Sigmoid colon (tissue), 7 donors: Measurements from ENCODE around the gene EPSTI1. TPM values are rescaled to one million over a fixed set of nuclear protein-coding genes. Genes with fewer than 3 reads are reported as not detected.

Experiments used
- DNase-seq: peaks from one replicate; pipeline ENCODE4 v3.0.0-alpha.2; 2019
- H3K27ac ChIP-seq, 4 donors: fragments of 200-600 bp; sonication (generic); one replicate each; pipeline ENCODE4 v1.5.1; 2016 to 2019; ENCODE audit warnings: mild to moderate bottlenecking in 1 of 4
- H3K27me3 ChIP-seq, 3 donors: fragments of 200-600 bp; sonication (generic); one replicate each; pipeline ENCODE4 v1.5.1; 2019; ENCODE audit warnings: mild to moderate bottlenecking in 1 of 3
- H3K36me3 ChIP-seq, 4 donors: fragments of 200-600 bp; sonication (generic); one replicate each; pipeline ENCODE4 v1.5.1; 2016 to 2019
- H3K4me1 ChIP-seq, 4 donors: fragments of 200-600 bp; sonication (generic); one replicate each; pipeline ENCODE4 v1.5.1; 2017 to 2019
- H3K4me3 ChIP-seq, 4 donors: fragments of 200-600 bp; sonication (generic); one replicate each; pipeline ENCODE4 v1.5.1; 2017 to 2019; ENCODE audit warnings: mild to moderate bottlenecking in 2 of 4, moderate library complexity in 1 of 4
- H3K9me3 ChIP-seq, 4 donors: fragments of 200-600 bp in 3 of 4; sonication (generic) in 3 of 4; one replicate each; pipeline versions ENCODE4 v1.5.1 to v1.6.1; 2013 to 2019
- CTCF ChIP-seq, 4 experiments: fragments of 450-650 bp in 3 of 4; fragments of 200-600 bp in 1 of 4; IDR thresholded peaks; one replicate each; pipeline ENCODE4 v1.5.1; 2016 to 2019; ENCODE audit warnings: antibody characterized with exemption in 4 of 4, mild to moderate bottlenecking in 3 of 4, moderate library complexity in 2 of 4
- EP300 ChIP-seq, 4 donors: sonication (generic); formaldehyde crosslinking; IDR thresholded peaks; one replicate each; pipeline ENCODE4 v1.6.1; 2017; ENCODE audit warnings: antibody characterized with exemption in 4 of 4
- POLR2A ChIP-seq, 2 donors: fragments of 450-650 bp; IDR thresholded peaks; one replicate each; pipeline ENCODE4 v1.6.1; 2016; ENCODE audit warnings: antibody characterized with exemption in 2 of 2, mild to moderate bottlenecking in 2 of 2, moderate library complexity in 2 of 2
- POLR2AphosphoS5 ChIP-seq, 4 donors: sonication (generic); formaldehyde crosslinking; IDR thresholded peaks; one replicate each; pipeline ENCODE4 v1.6.1; 2017; ENCODE audit warnings: antibody characterized with exemption in 4 of 4
- WGBS, 2 donors: extraction: QIAGEN DNeasy Blood & Tissue Kit; methylation state at CpG; one replicate each; pipeline ENCODE4 v1.1.7; 2013; 5-methylcytosine and 5-hydroxymethylcytosine counted together
- intact Hi-C: fragments of 100-400 bp; cut with DNase I; formaldehyde crosslinking; loops from one replicate; pipeline ENCODE4 v1.15.1; 2023
- polyA plus RNA-seq, 3 donors: library from polyadenylated mRNA; stranded (reverse); fragments of 200-250 nt; gene quantifications; one replicate each; pipeline ENCODE4 v1.2.3, GENCODE V29; 2013
- total RNA-seq, 4 donors: library from RNA; depleted of rRNA; stranded (reverse); fragments of >200 nt; gene quantifications; one replicate each; pipeline ENCODE4 v1.1.0, GENCODE V29; 2016
- donor health status: healthy with polysubstance abuse.
- donor health status: Bipolar disorder and iron deficiency.
- donor health status: healthy.

EPSTI1 gene
- total and polyA plus RNA-seq, 7 donors, result 3.0 to 27.8 (median 6.6) TPM

- H3K9me3 ChIP-seq, result no peaks in the 10 kb centered on the region
- no peaks in the 10 kb centered on the region for H3K4me1 ChIP-seq
- WGBS, 2 donors, result 75 to 82% methylated on average over 7 of the region's 7 CpGs
- H3K27ac ChIP-seq, result no peak overlapping the region
- no peak overlapping the region for H3K4me3 ChIP-seq
- no peaks in the 10 kb centered on the region for H3K27me3 ChIP-seq
- no peak for DNase-seq
- TF ChIP-seq POLR2A (IDR thresholded peaks at IDR 0.05) (no peak), CTCF (IDR thresholded peaks at IDR 0.05) (no peak), POLR2AphosphoS5 (IDR thresholded peaks at IDR 0.05) (no peak), EP300 (IDR thresholded peaks at IDR 0.05) (no peak)
- H3K36me3 ChIP-seq, result no peaks in the 10 kb centered on the region
- intact Hi-C loops, result no loop called here
Observed at GRCh38 chr13:42855410-42855809, 136.6 kb downstream of the EPSTI1 start.

DNA sequence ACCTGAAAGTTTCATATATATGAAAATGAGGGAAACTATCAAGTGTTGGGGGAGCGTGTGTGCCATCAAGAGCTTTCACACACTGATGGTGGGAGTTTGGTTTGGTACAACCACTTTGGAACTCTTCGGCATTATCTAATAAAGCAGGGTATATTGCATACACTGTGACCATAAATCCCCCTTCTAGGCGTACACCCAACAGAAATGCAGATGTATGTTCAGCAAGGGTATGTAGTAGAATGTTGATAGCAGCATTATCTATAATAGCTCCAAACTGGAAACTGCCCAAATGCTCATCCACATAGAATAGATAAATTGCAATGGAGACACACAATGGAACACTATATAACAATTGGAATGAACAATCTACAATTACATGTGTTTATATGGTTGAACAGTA is 139.9 kb downstream of the EPSTI1 start:
- WGBS, 2 donors, result 93 to 94% methylated on average over 3 of the region's 3 CpGs

DNA sequence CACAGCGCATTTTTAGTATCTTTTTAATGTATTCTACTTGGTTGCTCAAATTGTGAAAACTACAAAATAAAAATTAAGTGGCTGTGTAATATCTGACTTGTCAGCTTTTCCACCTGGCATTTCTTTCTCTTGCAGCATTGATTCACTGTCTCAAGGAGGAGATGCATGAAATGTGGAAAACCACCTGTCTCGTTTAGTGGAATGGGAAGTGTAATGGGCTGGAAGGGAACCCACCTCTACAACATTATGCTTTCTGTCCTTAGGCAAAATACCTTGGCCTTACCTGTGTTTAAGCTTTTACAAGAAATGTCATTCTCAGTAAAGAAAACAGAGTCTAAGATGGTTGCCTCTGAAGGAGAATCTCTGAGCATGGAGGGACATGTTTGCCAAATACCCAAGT is 142.8 kb downstream of the EPSTI1 start:
- Histone ChIP-seq H3K4me1 (no peaks in the 10 kb centered on the region), H3K4me3 (no peak overlapping the region), H3K27ac (no peak overlapping the region), H3K36me3 (no peaks in the 10 kb centered on the region), H3K9me3 (no peaks in the 10 kb centered on the region), H3K27me3 (no peaks in the 10 kb centered on the region)
- no peak for TF ChIP-seq POLR2AphosphoS5 (IDR thresholded peaks at IDR 0.05)
- no peak for TF ChIP-seq CTCF (IDR thresholded peaks at IDR 0.05)
- TF ChIP-seq POLR2A (IDR thresholded peaks at IDR 0.05), result no peak
- no peak for TF ChIP-seq EP300 (IDR thresholded peaks at IDR 0.05)
- intact Hi-C loops, result no loop called here
- no peak for DNase-seq
- whole genome bisulfite sequencing, 2 donors, result 87 to 89% methylated on average over 2 of the region's 2 CpGs

More for the DNA sequence above, 139.9 kb downstream of the EPSTI1 start:
- no peak overlapping the region for H3K27ac ChIP-seq
- no peaks in the 10 kb centered on the region for H3K36me3 ChIP-seq
- no peak for TF ChIP-seq POLR2AphosphoS5 (IDR thresholded peaks at IDR 0.05)
- intact Hi-C loops, result no loop called here
- H3K4me3 ChIP-seq, result no peak overlapping the region
- H3K4me1 ChIP-seq, result no peaks in the 10 kb centered on the region
- H3K9me3 ChIP-seq, result no peaks in the 10 kb centered on the region
- DNase-seq, result no peak
- H3K27me3 ChIP-seq, result no peaks in the 10 kb centered on the region

DNA sequence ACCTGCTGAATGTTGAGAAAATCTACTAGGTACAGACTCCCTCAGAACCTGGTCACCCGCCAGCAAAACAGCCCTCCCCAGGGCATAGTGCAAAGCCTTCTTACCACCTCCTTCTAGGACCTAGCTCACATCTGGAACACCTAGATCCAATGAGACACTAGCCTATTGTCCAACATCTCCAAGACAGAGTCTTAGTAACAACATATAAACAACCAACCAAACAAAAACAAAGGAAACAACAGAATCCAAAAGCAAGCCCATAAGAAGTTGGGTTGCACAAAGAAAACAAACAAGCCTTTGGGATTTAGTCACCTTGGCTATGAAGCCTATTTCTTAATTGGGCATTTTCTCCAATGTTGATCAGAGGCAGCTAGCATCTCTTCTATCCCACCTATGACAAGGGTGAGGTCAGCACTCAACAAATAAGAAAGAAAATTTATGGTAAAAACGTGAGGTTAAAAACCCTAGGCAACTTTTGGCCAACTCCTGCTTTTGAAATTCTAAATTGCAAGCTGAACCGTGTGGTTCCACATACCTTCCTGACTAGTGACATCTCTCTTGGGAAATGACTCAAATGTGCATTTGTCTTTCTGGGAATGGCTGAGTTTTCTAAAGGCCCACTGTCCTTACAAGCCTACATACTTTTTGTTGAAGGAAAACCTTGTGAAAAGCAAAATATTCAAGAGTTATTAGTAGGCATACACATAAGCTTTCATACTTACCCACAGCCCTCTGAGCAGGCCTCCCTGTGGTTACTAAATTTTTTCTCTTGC is 144.0 kb downstream of the EPSTI1 start:
- TF ChIP-seq CTCF (IDR thresholded peaks at IDR 0.05), result no peak
- no peak for TF ChIP-seq POLR2A (IDR thresholded peaks at IDR 0.05)
- TF ChIP-seq EP300 (IDR thresholded peaks at IDR 0.05), result no peak
- no peak for TF ChIP-seq POLR2AphosphoS5 (IDR thresholded peaks at IDR 0.05)
- no peaks in the 10 kb centered on the region for H3K36me3 ChIP-seq
- no peaks in the 10 kb centered on the region for H3K9me3 ChIP-seq
- 62 to 65% methylated on average over 3 of the region's 3 CpGs for whole genome bisulfite sequencing, 2 donors
- H3K27ac ChIP-seq, result no peak overlapping the region
- H3K4me3 ChIP-seq, result no peak overlapping the region
- H3K4me1 ChIP-seq, result no peaks in the 10 kb centered on the region
- no peak for DNase-seq
- intact Hi-C loops, result no loop called here
- H3K27me3 ChIP-seq, result no peaks in the 10 kb centered on the region

- Histone ChIP-seq H3K9me3 (no peaks in the 10 kb centered on the region), H3K27ac (no peak overlapping the region), H3K36me3 (no peaks in the 10 kb centered on the region), H3K4me3 (no peak overlapping the region), H3K27me3 (no peaks in the 10 kb centered on the region), H3K4me1 (peaks cover 0 to 11% (median 3%) of the 10 kb centered on the region in 4 donors)
- TF ChIP-seq CTCF (IDR thresholded peaks at IDR 0.05) (no peak), POLR2A (IDR thresholded peaks at IDR 0.05) (no peak), EP300 (IDR thresholded peaks at IDR 0.05) (no peak), POLR2AphosphoS5 (IDR thresholded peaks at IDR 0.05) (no peak)
- no peak for DNase-seq
- WGBS, 2 donors, result 42 to 57% methylated on average over 10 of the region's 10 CpGs
- intact Hi-C loops, result no loop called here
Observed at GRCh38 chr13:42836930-42837690, 154.9 kb downstream of the EPSTI1 start.
